Testis (tissue), 2 donors: ENCODE measurements around the gene PSMD1.

Experiments
- CTCF ChIP-seq, 3 experiments: fragments of 450-650 bp in 2 of 3; fragments of 200-600 bp in 1 of 3; sonication (generic) in 1 of 3; IDR thresholded peaks; one replicate each; pipeline ENCODE4 v1.5.1; 2016 to 2019; ENCODE audit warnings: antibody characterized with exemption in 3 of 3, mild to moderate bottlenecking in 2 of 3, moderate library complexity in 1 of 3
- POLR2A ChIP-seq: fragments of 450-650 bp; IDR thresholded peaks from one replicate; pipeline ENCODE4 v1.6.1; 2017; ENCODE audit warnings: antibody characterized with exemption, mild to moderate bottlenecking, moderate library complexity

DNA sequence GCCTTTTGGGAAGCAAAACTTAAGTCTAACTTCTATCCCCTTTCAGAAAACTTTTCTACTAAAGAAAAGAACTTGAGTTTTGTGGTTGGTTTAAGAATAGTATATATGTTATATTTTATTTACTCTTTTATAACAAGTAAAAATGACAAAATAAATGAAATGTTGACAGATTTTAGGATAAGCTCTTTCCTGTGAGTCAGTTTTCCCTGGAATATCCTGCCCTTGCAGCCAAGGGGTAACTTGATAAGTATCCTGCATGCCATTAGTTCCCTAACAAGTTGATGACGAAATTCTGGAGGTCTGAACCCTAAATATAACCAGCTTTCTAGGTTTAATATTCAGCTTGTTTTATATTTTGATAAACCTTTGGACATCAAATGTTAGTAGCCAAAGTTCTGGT lies 75.5 kb downstream of the PSMD1 start:
- TF ChIP-seq CTCF (IDR thresholded peaks at IDR 0.05), result no peak
- no peak for TF ChIP-seq POLR2A
